ENCODE measurements around the gene MYH13.

DNA sequence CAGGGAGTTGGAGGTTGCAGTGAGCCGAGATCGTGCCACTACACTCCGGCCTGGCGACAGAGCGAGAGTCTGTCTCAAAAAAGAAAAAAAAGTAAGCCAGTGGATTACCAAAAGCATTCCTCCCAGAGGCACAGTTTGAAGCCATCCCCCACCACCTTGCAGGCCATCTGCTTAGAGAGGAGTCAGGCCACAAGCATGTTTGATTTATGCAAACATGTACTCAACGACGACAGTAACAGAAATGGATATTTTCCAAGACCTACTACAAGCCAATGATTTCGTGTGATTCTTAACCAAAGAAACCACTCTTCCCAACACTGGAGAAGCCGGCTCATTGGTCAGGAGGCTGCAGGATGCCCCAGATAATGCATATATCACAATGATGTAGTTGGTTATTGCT is 34.8 kb downstream of the MYH13 start:
- TF ChIP-seq, protein P1, sequence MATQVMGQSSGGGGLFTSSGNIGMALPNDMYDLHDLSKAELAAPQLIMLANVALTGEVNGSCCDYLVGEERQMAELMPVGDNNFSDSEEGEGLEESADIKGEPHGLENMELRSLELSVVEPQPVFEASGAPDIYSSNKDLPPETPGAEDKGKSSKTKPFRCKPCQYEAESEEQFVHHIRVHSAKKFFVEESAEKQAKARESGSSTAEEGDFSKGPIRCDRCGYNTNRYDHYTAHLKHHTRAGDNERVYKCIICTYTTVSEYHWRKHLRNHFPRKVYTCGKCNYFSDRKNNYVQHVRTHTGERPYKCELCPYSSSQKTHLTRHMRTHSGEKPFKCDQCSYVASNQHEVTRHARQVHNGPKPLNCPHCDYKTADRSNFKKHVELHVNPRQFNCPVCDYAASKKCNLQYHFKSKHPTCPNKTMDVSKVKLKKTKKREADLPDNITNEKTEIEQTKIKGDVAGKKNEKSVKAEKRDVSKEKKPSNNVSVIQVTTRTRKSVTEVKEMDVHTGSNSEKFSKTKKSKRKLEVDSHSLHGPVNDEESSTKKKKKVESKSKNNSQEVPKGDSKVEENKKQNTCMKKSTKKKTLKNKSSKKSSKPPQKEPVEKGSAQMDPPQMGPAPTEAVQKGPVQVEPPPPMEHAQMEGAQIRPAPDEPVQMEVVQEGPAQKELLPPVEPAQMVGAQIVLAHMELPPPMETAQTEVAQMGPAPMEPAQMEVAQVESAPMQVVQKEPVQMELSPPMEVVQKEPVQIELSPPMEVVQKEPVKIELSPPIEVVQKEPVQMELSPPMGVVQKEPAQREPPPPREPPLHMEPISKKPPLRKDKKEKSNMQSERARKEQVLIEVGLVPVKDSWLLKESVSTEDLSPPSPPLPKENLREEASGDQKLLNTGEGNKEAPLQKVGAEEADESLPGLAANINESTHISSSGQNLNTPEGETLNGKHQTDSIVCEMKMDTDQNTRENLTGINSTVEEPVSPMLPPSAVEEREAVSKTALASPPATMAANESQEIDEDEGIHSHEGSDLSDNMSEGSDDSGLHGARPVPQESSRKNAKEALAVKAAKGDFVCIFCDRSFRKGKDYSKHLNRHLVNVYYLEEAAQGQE (IDR thresholded peaks at IDR 0.05; ENCODE audit: borderline replicate concordance): no peak
- TF ChIP-seq, protein P1 (CRISPR knock-in tag; IDR thresholded peaks at IDR 0.05; ENCODE audit: low read depth): no peak
- TF ChIP-seq, protein P2, sequence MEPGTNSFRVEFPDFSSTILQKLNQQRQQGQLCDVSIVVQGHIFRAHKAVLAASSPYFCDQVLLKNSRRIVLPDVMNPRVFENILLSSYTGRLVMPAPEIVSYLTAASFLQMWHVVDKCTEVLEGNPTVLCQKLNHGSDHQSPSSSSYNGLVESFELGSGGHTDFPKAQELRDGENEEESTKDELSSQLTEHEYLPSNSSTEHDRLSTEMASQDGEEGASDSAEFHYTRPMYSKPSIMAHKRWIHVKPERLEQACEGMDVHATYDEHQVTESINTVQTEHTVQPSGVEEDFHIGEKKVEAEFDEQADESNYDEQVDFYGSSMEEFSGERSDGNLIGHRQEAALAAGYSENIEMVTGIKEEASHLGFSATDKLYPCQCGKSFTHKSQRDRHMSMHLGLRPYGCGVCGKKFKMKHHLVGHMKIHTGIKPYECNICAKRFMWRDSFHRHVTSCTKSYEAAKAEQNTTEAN (CRISPR knock-in tag; IDR thresholded peaks at IDR 0.05): no peak
- no peak for TF ChIP-seq CBX5 (IDR thresholded peaks at IDR 0.05; ENCODE audit: borderline replicate concordance, low read depth)
